GM10266 (cell line): Measurements from ENCODE around the gene DMRTA2.

Experiments
- DNase-seq: peaks from one replicate; pipeline ENCODE4 v3.0.0; 2012; ENCODE audit errors: extremely low spot score
- TF ChIP-seq, protein P1 (sequence below): IDR thresholded peaks from 2 replicates; pipeline ENCODE4 v1.5.1; 2012; ENCODE audit warnings: mild to moderate bottlenecking, low read depth; ENCODE audit not compliant: control insufficient read depth, insufficient read depth; ENCODE audit errors: missing control alignments

The DMRTA2 gene

DNA sequence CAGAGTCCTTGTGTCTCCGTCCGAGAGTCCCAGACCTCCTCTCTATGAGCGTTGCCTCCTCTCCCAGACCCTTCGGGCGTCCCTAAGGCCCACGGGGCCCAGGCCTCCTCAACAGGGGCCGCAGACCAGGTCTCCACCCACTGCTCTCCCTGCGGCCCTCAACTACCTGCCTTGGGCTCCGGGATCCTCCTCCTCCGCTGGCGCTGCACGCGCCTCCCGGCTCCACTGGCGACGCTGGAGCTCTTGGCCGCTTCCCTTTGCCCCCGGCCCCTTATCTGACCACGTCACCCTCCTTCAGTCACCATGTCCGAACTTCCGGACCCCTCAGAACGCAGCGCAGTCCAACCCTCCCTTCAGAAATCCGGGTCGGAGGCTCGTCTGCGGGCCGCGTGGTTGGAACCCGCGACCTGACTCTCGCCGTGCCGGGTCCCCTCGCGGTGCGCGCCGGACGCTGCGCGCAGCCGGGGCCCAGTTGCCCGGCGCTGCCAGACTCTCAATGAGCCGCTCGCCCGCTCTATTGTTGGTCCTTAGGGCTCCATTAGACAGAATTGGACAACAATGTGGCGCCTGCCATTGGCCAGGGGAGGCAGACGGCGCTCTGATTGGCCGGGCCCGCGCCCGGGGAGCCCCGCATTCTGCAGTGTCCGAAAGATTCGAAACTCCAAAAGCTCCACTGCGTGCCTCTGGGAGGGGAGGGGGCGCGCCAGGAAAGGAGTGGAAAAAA is at the start of gene DMRTA2:
Gene DMRTA2, minus strand, starts transcription at position 498 of the 724 bp plus-strand sequence. CDS start 1,907 bp downstream, outside the sequence.
- TF ChIP-seq, protein P1, sequence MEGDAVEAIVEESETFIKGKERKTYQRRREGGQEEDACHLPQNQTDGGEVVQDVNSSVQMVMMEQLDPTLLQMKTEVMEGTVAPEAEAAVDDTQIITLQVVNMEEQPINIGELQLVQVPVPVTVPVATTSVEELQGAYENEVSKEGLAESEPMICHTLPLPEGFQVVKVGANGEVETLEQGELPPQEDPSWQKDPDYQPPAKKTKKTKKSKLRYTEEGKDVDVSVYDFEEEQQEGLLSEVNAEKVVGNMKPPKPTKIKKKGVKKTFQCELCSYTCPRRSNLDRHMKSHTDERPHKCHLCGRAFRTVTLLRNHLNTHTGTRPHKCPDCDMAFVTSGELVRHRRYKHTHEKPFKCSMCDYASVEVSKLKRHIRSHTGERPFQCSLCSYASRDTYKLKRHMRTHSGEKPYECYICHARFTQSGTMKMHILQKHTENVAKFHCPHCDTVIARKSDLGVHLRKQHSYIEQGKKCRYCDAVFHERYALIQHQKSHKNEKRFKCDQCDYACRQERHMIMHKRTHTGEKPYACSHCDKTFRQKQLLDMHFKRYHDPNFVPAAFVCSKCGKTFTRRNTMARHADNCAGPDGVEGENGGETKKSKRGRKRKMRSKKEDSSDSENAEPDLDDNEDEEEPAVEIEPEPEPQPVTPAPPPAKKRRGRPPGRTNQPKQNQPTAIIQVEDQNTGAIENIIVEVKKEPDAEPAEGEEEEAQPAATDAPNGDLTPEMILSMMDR: no peak
- DNase-seq: peak; percentile 67

DNA sequence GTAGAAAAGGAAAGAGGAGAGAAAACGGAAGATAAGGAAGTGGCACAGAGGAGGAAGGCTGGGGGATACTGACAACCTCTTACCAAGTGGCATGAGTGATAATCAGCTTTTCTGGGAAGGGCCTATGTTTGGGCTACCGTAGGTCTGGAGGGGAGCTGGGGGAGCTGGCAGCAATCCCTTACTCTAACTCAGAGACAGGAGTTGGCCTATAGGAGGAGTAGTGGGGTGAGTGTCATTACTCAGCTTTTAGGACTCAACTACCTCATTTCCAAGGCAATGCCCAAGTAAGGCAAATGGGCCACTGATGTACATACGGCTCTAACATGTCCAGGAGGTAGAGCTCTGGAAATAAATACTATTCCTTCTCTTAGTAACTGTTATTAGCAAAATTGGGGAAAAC is 48.7 kb upstream of the DMRTA2 start:
- DNase-seq: no peak
- TF ChIP-seq, protein P1: no peak

DNA sequence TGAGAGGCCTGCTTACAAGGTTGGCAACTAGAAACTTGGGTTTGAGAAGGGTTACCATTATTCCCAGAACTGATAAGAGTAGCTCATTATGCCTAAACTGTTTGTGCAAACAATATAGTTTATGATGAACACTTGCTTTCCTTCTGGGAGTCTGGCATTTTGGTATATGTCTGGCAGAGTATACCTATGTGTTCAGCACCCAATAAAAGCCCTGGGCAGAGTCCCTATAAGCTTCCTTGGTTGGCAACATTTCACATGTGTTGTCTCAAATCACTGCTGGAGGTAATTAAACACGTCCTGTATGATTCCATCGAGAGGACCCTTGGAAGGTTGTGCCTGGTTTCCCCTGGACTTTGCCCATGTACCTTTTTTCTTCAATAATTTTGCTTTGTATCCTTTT is 39.7 kb upstream of the DMRTA2 start:
- DNase-seq: no peak
- TF ChIP-seq, protein P1: no peak

DNA sequence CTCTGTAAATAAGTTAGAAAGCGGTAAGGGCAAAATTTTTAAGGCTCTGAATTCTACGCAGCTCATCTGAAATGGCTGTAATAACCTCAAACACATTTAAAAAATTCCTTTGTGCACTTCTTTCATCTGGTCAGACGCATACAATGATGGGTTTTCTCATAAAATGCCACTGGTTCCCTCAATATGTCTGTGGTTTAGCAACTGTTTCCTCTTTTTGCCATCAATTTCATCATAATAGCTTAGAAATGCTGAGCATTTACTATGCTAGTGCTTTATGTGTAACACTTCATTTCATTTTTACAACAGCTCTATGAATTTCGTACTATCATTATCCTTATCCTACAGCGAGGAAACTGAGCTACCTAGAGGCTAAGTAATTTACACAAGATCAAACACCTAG is 35.3 kb upstream of the DMRTA2 start:
- no peak for DNase-seq
- TF ChIP-seq, protein P1: no peak

DNA sequence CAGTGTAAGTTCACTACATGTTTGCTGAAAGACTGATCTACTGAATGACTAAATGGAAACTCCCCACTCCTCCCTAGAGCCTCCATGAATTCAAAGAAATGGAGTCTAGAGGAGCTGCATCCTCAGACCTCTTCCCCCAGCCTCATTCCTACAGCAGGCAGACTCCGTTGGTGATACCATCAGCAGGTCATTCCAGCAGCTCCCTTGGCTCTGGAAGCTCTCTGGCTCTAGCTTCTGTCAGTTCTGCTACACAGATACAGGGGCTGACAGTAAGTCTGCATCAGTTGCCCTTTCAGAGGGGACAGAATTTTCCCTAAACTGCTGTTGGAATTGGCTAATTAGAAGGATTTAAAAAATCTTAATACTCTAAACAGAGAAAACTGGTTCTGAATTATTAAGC is 31.7 kb upstream of the DMRTA2 start:
- DNase-seq: no peak
- TF ChIP-seq, protein P1: no peak

DNA sequence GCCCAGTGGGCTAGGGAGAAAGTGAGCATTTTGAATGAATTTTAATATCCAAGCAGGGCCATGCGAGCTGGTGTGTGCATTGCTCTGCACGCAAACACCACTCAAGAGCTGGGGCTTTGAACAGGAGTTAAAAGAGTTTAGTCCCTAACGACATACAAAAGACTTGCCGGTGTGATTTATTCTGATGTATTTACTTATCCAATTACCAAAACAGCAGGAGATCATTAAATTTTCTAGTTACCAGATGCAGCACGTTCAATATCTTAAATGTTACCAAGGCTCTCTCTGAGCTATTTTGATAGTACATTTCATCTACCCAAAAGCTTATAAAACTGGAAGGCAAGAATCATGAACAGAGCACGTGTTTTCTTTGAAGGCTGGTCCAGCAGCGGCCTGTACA is 30.0 kb upstream of the DMRTA2 start:
- TF ChIP-seq, protein P1: no peak

DNA sequence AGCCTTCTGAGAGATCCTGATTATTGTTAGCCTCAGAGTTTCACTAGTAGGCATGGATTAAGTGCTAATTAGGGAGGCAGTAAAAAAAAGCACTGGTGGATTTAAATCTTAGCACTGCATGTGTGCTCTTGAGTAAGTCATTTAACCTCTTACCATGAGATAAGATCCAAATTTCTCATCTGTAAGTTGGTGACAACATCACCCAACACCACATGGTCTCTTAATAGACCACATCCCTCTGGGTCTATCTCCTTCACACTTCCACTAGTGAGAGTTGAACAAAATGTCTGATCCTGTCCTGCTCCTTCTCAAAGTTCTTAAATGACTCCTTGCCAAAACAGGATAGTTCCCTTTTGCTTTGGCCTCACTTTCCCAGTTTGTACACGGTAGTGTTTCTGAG is 29.5 kb upstream of the DMRTA2 start:
- TF ChIP-seq, protein P1: no peak
- DNase-seq: no peak

More for the DNA sequence above, 30.0 kb upstream of the DMRTA2 start:
- DNase-seq: no peak
